ENCODE data around the gene RCL1.
"Not testable (repeated sequence)": the region's sequence is repeated elsewhere in the genome, so short reads cannot be mapped to it uniquely, and the experiment has no call there.

The RCL1 gene

DNA sequence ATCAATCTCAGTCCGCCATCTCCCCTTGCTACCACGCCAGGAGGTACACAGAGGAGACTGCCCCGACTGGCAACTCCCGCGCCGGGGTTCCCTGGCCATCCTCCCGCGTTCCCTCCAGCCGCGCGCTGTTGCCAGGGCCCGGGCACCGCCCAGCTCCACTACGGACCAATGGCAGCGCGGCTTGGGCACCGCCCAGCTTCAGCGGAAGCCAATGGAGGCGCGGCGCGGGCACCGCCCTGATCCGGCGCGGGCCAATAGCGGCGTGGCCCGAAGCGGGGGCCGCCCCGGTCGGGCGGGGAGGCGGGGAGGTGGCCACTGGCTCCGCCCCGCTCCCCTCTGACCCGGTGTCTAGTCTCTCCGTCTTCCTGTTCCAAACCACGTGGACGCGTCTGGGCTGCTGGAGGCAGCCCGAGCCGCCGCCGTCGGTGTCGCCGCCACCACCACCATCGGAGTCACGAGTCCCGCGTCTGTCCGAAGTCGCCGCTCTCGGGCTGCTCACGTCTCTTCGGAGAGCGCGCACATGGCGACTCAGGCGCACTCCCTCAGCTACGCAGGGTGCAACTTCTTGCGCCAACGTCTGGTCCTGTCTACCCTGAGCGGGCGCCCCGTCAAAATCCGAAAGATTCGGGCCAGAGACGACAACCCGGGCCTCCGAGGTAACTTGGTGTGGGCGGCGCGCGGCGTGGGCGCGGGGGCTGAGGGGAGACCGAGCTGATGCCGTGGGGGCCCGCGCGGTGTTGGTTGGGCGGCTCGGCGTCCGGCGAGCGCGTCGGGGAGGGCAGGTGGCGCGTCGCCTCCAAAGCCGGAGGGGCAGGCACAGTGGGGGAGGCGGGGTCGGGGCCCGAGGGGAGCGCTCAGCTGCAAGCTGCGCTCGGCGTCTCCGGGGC is at the start of gene RCL1:
TSS of gene RCL1 (plus strand) at position 373 of the 887 bp plus-strand sequence. CDS start at position 521, 148 bp downstream.
- peak; percentile 98 for DNase-seq

- DNase-seq = peak; percentile 32
Observed at GRCh38 chr9:4743131-4743875, 49.4 kb upstream of the RCL1 start.

GRCh38 chr9:4746278-4747030 is 46.3 kb upstream of the RCL1 start:
- peak; percentile 64 for DNase-seq

DNA sequence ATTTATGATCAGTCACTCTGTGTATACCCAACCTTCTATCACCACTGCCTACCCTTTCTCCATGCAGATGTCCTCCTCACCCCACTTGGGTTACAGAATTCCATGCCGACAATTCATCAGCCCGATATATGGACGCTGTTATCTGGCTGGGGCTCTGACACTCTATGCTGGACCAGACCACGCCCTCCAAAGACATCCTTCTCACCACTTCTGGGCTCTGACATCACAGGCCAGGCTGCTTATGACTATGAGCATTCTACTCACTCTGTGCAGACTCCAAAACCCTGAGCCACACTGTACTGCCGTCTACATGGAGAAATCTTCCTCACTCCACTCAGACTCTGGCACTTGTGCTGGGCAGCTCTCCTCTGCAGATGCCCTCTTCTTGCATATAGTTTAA is 44.1 kb upstream of the RCL1 start:
- DNase-seq = no peak

GRCh38 chr9:4750023-4750673 is 42.6 kb upstream of the RCL1 start:
- DNase-seq = peak; percentile 56

- not testable (repeated sequence) for DNase-seq
Observed at GRCh38 chr9:4754530-4754929, 38.2 kb upstream of the RCL1 start.

DNA sequence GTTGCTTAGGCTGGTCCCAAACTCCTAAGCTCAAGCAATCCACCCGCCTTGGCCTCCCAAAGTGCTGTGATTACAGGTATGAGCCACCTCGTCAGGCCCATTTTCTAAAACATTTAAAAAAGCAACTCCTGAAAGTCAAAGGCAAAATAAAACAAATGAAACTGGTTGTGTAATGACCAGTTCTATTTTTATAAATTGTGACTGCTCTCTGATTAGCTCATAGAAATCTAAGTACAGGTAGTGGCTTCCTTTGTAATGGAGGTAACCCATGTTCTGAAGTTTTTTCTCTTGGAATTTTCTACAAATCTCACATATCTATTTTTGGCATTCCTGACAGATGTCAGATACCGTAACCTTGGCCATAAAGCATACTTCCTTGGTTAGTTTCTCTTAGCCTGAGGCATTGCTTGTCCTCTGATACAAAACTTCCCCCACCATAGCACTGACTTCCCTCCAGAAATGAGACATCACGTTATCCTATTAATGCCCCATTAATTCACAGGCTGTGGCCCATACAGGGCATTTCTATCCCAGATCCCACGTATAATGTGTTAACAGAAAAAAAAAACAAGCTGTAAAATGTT is 37.6 kb upstream of the RCL1 start:
- DNase-seq = no peak

DNA sequence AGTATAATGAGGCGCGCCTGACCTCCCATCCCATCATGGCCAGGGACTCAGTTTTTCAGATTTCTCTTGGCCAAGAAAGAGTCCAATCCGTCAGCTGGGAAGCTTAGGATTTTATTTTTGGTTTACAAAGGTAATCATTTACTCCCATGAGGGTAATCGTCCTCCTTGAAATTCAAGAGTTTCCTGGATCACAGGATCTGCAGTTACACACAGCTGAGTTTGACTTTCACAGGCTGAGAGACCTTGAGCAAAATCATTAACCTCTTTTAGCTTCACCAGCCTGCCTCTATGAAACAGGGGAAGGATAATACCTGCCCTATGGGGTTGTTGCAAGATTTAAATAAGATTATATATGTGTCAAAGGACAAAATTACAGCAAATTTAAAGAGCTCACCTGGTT is 36.3 kb upstream of the RCL1 start:
- DNase-seq = no peak

DNA sequence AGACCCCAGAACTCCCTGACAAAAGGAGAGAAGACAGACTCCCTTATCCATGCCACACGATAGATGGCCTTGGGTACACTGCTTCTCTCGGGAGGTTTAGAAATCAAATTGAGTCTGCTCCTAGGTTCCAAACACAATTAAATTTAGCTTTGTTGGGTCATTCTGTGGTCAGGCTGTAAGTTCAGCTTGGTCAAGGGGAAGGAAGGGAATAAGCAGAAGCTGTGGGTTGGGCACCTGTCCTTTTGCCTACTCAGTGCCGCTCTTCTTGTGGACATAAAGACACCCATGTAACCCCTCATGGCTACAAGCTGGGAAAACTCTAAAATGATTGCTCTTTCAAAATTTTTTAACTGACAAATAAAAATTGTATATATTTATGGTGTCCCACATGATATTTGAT is 32.6 kb upstream of the RCL1 start:
- DNase-seq = peak; percentile 66

- DNase-seq = peak; percentile 58
Observed at GRCh38 chr9:4762108-4762885, 30.4 kb upstream of the RCL1 start.

- peak; percentile 92 for DNase-seq
Observed at GRCh38 chr9:4762886-4763541, 29.7 kb upstream of the RCL1 start.

GRCh38 chr9:4764033-4764432 is 28.7 kb upstream of the RCL1 start:
- no peak for DNase-seq

- DNase-seq = no peak
Observed at GRCh38 chr9:4768681-4769080, 24.1 kb upstream of the RCL1 start.

GRCh38 chr9:4769321-4770080 is 23.2 kb upstream of the RCL1 start:
- DNase-seq = peak; percentile 19

- no peak for DNase-seq
Observed at GRCh38 chr9:4771788-4772187, 21.0 kb upstream of the RCL1 start.

DNA sequence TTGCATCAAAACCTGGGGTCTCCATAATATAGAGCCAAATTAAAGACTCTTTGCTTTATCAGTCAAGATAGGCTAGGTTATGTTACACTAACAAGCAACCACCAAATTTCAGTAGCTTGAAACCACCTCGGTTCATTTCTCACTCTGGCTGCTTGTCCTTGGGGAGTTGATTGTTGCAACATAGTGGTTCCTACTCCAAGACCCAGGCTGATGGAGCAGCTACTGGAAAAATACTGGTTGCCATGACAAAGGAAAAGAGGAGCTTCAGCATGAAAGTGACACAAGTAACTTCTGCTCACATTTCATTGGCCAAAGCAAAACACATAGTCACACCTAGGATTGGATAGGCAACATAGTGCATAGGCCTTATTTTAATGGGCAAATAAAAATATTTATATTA is 18.5 kb upstream of the RCL1 start:
- DNase-seq = no peak

- not testable (repeated sequence) for DNase-seq
Observed at GRCh38 chr9:4774958-4775357, 17.8 kb upstream of the RCL1 start.

- DNase-seq = no peak
Observed at GRCh38 chr9:4780651-4781050, 12.1 kb upstream of the RCL1 start.

DNA sequence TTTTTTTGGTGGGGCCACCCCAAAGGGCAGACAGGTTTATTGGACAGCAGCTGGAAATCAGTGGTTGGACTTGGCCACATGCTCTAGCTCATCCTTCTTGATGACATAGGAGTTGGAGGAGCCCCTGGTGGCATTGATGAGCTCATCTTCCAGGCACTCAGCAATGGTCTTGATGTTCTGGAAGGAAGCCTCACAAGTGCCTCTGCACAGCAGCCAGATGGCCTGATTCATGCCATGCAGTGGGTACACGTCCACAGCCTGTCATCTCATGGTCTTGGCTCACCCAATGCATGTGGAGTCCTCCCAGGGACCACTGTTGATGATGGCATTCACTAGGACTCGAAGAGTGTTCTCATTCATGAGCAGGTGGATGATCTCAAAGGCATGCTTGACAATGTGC is 11.3 kb upstream of the RCL1 start:
- DNase-seq = no peak

DNA sequence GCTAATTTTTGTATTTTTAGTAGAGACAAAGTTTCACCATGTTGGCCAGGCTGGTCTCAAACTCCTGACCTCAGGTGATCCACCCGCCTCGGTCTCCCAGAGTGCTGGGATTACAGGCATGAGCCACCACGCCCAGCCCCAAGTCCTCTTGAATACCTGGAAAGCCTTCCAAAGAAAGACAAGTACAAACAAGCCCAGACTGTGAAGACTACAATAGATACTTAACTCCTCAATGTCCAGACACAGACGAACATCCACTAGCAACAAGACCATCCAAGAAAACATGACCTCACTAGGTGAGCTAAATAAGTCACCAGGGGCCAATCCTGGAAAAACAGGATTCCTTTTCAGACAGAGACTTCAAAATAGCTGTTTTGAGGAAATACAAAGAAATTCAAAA is 9.6 kb upstream of the RCL1 start:
- not testable (repeated sequence) for DNase-seq

Data from inflammatory macrophage treated with lipopolysaccharide for 4 hours (primary cell).